Adrenal gland (tissue), 5 donors: ENCODE measurements around the gene MEGF11.

Experiments used
- CTCF ChIP-seq, 6 experiments: fragments of 450-650 bp in 4 of 6; fragments of 200-600 bp in 2 of 6; sonication (generic) in 1 of 6; IDR thresholded peaks; 1 replicate in 5 of 6; 2 replicates in 1 of 6; pipeline versions ENCODE4 v1.5.1 to v1.8.0; 2016 to 2021; ENCODE audit warnings: antibody characterized with exemption in 6 of 6, mild to moderate bottlenecking in 2 of 6, moderate library complexity in 1 of 6
- POLR2A ChIP-seq, 2 donors: fragments of 450-650 bp; IDR thresholded peaks; one replicate each; pipeline ENCODE4 v1.6.1; 2017; ENCODE audit warnings: antibody characterized with exemption in 2 of 2, mild to moderate bottlenecking in 2 of 2, moderate library complexity in 1 of 2
- donor health status: DM: no; HTN: no; CAD: no.

GRCh38 chr15:66065325-66065724 lies 188.2 kb downstream of the MEGF11 start:
- no peak for TF ChIP-seq CTCF (IDR thresholded peaks at IDR 0.05)
- TF ChIP-seq POLR2A (IDR thresholded peaks at IDR 0.05) = no peak
